Prostate gland (tissue), 2 donors: ENCODE results near the gene SPRED1. TPM values are rescaled to one million over a fixed set of nuclear protein-coding genes. Genes with fewer than 3 reads are reported as not detected.
"Not testable (repeated sequence)": the region's sequence is repeated elsewhere in the genome, so short reads cannot be mapped to it uniquely, and the experiment has no call there.

ENCODE experiments used
- DNase-seq: peaks from one replicate; pipeline ENCODE4 v3.0.0-alpha.2; 2019; ENCODE audit warnings: low spot score
- H3K27ac ChIP-seq, 2 donors: fragments of 200-600 bp; sonication (generic); 2 replicates each; pipeline ENCODE4 v1.5.1; 2017 to 2019
- H3K27me3 ChIP-seq: fragments of 200-600 bp; sonication (generic); replicated peaks from 2 replicates; pipeline ENCODE4 v1.5.1; 2019; ENCODE audit not compliant: insufficient read depth
- H3K36me3 ChIP-seq, 2 donors: fragments of 200-600 bp; sonication (generic); 1 replicate in 1 of 2; 2 replicates in 1 of 2; pipeline versions ENCODE4 v1.5.1 to v1.8.1; 2017 to 2019
- H3K4me1 ChIP-seq: fragments of 200-600 bp; sonication (generic); replicated peaks from 2 replicates; pipeline ENCODE4 v1.5.1; 2019
- H3K4me3 ChIP-seq, 2 donors: fragments of 200-600 bp; sonication (generic); 2 replicates each; pipeline ENCODE4 v1.5.1; 2017 to 2019
- H3K9me3 ChIP-seq: fragments of 200-600 bp; sonication (generic); 2 replicates; pipeline ENCODE4 v1.5.1; 2017
- CTCF ChIP-seq, 4 experiments: fragments of 200-600 bp in 2 of 4; fragments of 450-650 bp in 2 of 4; sonication (generic) in 2 of 4; IDR thresholded peaks; 1 replicate in 3 of 4; 2 replicates in 1 of 4; pipeline ENCODE4 v1.5.1; 2016 to 2019; ENCODE audit warnings: antibody characterized with exemption in 4 of 4, mild to moderate bottlenecking in 2 of 4, moderate library complexity in 2 of 4
- POLR2A ChIP-seq: fragments of 450-650 bp; IDR thresholded peaks from one replicate; pipeline ENCODE4 v1.6.1; 2016; ENCODE audit warnings: antibody characterized with exemption, mild to moderate bottlenecking
- POLR2AphosphoS5 ChIP-seq: sonication (generic); formaldehyde crosslinking; IDR thresholded peaks from one replicate; pipeline ENCODE4 v1.6.1; 2017; ENCODE audit warnings: antibody characterized with exemption
- WGBS: methylation state at CpG from one replicate; pipeline ENCODE4 v1.1.5; 2018; 5-methylcytosine and 5-hydroxymethylcytosine counted together
- intact Hi-C: fragments of 100-400 bp; cut with DNase I; formaldehyde crosslinking; loops from one replicate; pipeline ENCODE4 v1.14.2; 2022
- total RNA-seq, 2 donors: library from RNA; depleted of rRNA; stranded (reverse); fragments of >200 nt; gene quantifications; one replicate each; pipeline ENCODE4 v1.1.0, GENCODE V29; 2016

Gene SPRED1
- total RNA-seq, 2 donors from 2014 or later: 9.5 to 13.3 TPM

DNA sequence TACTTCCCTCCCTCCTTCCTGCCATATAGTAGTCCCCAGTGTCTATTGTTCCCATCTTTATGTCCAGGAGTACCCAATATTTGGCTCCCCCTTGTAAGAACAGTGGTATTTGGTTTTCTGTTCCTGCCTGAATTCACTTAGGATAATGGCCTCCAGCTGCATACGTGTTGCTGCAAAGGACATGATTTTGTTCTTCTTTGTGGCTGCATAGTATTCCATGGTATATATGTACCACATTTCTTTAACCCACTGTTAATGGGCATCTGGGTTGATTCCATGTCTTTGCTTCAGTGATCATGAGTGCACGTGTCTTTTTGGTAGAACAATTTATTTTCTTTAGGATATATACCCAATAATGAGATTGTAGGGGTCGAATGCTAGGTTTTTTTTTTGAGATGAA is 19.3 kb downstream of the SPRED1 start:
- no peaks in the 10 kb centered on the region for H3K36me3 ChIP-seq
- DNase-seq: no peak
- no peak for TF ChIP-seq CTCF (IDR thresholded peaks at IDR 0.05)
- no peak for TF ChIP-seq POLR2A
- TF ChIP-seq POLR2AphosphoS5: no peak
- no peaks in the 10 kb centered on the region for H3K27me3 ChIP-seq
- H3K27ac ChIP-seq: no peak overlapping the region
- no peaks in the 10 kb centered on the region for H3K9me3 ChIP-seq
- no peak overlapping the region for H3K4me3 ChIP-seq
- intact Hi-C loops: no loop called here
- no peaks in the 10 kb centered on the region for H3K4me1 ChIP-seq
- WGBS: over 99% methylated on average over 3 of the region's 3 CpGs

DNA sequence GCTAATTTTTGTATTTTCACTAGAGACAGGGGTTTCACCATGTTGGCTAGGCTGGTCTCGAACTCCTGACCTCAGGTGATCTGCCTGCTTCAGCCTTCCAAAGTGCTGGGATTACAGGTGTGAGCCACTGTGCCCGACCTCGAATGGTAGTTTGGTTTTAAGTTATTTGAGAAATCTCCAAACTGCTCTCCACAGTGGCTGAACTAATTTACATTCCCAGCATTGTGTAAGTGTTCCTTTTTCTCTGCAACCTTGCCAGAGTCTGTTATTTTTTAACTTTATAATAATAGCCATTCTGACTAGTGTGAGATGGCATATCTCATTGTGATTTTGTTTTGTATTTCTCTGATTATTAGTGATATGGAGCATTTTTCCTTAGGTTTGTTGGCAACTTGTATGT is 19.8 kb downstream of the SPRED1 start:
- not testable (repeated sequence) for H3K4me3 ChIP-seq
- 62% methylated on average over 3 of the region's 3 CpGs for WGBS

GRCh38 chr15:38274135-38274534 is 21.5 kb downstream of the SPRED1 start:
- no peak for DNase-seq
- Histone ChIP-seq H3K4me3 (no peak overlapping the region), H3K9me3 (no peaks in the 10 kb centered on the region), H3K36me3 (no peaks in the 10 kb centered on the region), H3K4me1 (no peaks in the 10 kb centered on the region), H3K27me3 (no peaks in the 10 kb centered on the region), H3K27ac (no peak overlapping the region)
- no peak for TF ChIP-seq POLR2AphosphoS5
- TF ChIP-seq POLR2A: no peak
- TF ChIP-seq CTCF (IDR thresholded peaks at IDR 0.05): no peak
- WGBS: 20% methylated on average over 1 of the region's 1 CpG
- intact Hi-C loops: no loop called here

More for the DNA sequence above, 19.8 kb downstream of the SPRED1 start:
- H3K4me1 ChIP-seq, H3K27me3 ChIP-seq, H3K9me3 ChIP-seq, H3K36me3 ChIP-seq, DNase-seq, intact Hi-C loops, H3K27ac ChIP-seq: not testable (repeated sequence)

GRCh38 chr15:38275959-38276358 is 23.3 kb downstream of the SPRED1 start:
- Histone ChIP-seq H3K4me3 (no peak overlapping the region), H3K4me1 (no peaks in the 10 kb centered on the region), H3K36me3 (no peaks in the 10 kb centered on the region), H3K27me3 (no peaks in the 10 kb centered on the region), H3K9me3 (no peaks in the 10 kb centered on the region), H3K27ac (no peak overlapping the region)
- intact Hi-C loops: no loop called here
- TF ChIP-seq POLR2A (no peak), POLR2AphosphoS5 (no peak), CTCF (IDR thresholded peaks at IDR 0.05) (no peak)
- no peak for DNase-seq
- whole genome bisulfite sequencing: 47% methylated on average over 2 of the region's 2 CpGs

DNA sequence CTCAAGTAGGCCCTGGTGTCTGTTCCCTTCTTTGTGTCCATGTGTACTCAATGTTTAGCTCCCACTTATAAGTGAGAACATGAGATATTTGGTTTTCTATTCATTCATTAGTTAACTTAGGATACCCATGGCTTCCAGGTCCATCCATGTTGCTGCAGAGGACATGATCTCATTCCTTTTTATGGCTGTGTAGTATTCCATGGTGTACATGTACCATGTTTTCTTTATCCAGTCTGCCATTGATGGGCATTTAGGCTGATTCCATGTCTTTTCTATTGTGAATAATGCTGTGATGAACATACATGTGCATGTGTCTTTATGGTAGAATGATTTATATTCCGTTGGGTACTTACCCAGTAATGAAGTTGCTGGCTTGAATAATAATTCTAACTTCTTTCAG is 24.6 kb downstream of the SPRED1 start:
- H3K4me1 ChIP-seq, H3K9me3 ChIP-seq, H3K27me3 ChIP-seq, H3K36me3 ChIP-seq, DNase-seq, intact Hi-C loops, H3K27ac ChIP-seq, H3K4me3 ChIP-seq: not testable (repeated sequence)
- WGBS: 0% methylated on average over 1 of the region's 1 CpG

GRCh38 chr15:38281031-38281430 is 28.4 kb downstream of the SPRED1 start:
- H3K9me3 ChIP-seq: no peaks in the 10 kb centered on the region
- no peak overlapping the region for H3K27ac ChIP-seq
- no peaks in the 10 kb centered on the region for H3K27me3 ChIP-seq
- H3K4me1 ChIP-seq: no peaks in the 10 kb centered on the region
- 100% methylated on average over 1 of the region's 1 CpG for WGBS
- intact Hi-C loops: no loop called here
- H3K4me3 ChIP-seq: no peak overlapping the region
- no peaks in the 10 kb centered on the region for H3K36me3 ChIP-seq
- no peak for DNase-seq
- TF ChIP-seq POLR2A: no peak
- TF ChIP-seq POLR2AphosphoS5: no peak
- TF ChIP-seq CTCF (IDR thresholded peaks at IDR 0.05): no peak
